ENCODE data around the gene CS.

DNA sequence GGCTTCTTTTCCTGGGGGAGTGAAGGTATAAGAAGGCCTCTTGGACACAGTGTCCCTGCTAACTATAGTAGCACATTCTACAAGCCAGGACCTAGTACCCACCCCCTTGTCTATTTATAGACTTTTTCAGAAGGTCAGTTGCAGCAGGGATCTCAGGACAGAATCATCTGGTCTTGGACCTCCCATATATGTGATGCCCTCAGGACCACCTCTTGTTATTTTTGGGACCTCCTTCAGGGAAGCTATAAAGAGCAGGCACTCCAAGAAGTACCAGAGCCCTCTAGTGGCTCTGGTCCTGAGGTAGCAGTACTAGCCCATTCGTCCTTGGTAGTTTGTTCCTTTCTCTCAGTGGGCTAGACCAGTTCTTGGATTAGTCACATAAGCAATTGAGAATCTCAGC is 29.1 kb downstream of the CS start:
- TF ChIP-seq, protein P1, sequence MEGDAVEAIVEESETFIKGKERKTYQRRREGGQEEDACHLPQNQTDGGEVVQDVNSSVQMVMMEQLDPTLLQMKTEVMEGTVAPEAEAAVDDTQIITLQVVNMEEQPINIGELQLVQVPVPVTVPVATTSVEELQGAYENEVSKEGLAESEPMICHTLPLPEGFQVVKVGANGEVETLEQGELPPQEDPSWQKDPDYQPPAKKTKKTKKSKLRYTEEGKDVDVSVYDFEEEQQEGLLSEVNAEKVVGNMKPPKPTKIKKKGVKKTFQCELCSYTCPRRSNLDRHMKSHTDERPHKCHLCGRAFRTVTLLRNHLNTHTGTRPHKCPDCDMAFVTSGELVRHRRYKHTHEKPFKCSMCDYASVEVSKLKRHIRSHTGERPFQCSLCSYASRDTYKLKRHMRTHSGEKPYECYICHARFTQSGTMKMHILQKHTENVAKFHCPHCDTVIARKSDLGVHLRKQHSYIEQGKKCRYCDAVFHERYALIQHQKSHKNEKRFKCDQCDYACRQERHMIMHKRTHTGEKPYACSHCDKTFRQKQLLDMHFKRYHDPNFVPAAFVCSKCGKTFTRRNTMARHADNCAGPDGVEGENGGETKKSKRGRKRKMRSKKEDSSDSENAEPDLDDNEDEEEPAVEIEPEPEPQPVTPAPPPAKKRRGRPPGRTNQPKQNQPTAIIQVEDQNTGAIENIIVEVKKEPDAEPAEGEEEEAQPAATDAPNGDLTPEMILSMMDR (IDR thresholded peaks at IDR 0.05; ENCODE audit: low read depth, low read length) = peak; percentile 69
- TF ChIP-seq POLR2A (IDR thresholded peaks at IDR 0.05; ENCODE audit: extremely low read depth, insufficient read length) (no peak), MYC (IDR thresholded peaks at IDR 0.05; ENCODE audit: low read depth, low read length) (no peak)

All from NB4 (cell line).